Adrenal gland (tissue), 12 donors: ENCODE data around the gene TEAD4. TPM values are rescaled to one million over a fixed set of nuclear protein-coding genes. Genes with fewer than 3 reads are reported as not detected.
A peak's percentile ranks its signal among the peaks of the same experiment; 100 is the strongest.

Experiments
- DNase-seq, 7 donors: peaks; one replicate each; pipeline ENCODE4 v3.0.0-alpha.2; 2019 to 2020
- H3K27ac ChIP-seq, 5 donors: fragments of 200-600 bp; sonication (generic) in 4 of 5; 1 replicate in 3 of 5; 2 replicates in 2 of 5; pipeline versions ENCODE4 v1.5.1 to v1.8.0; 2016 to 2020; ENCODE audit warnings: mild to moderate bottlenecking in 1 of 5
- H3K27me3 ChIP-seq: fragments of 200-600 bp; 2 replicates; pipeline ENCODE4 v1.8.0; 2021
- H3K36me3 ChIP-seq, 2 donors: fragments of 200-600 bp; replicated peaks in 1 of 2; 1 replicate in 1 of 2; 2 replicates in 1 of 2; pipeline versions ENCODE4 v1.5.1 to v1.8.0; 2018 to 2022
- H3K4me1 ChIP-seq, 2 donors: fragments of 200-600 bp; replicated peaks in 1 of 2; 1 replicate in 1 of 2; 2 replicates in 1 of 2; pipeline versions ENCODE4 v1.5.1 to v1.8.0; 2018 to 2021
- H3K4me3 ChIP-seq, 4 donors: fragments of 200-600 bp; sonication (generic) in 3 of 4; one replicate each; pipeline ENCODE4 v1.5.1; 2016 to 2018
- H3K9me3 ChIP-seq, 3 donors: fragments of 200-600 bp; sonication (generic) in 1 of 3; replicated peaks in 1 of 3; 1 replicate in 2 of 3; 2 replicates in 1 of 3; pipeline versions ENCODE4 v1.5.1 to v1.8.0; 2016 to 2021
- CTCF ChIP-seq, 6 experiments: fragments of 450-650 bp in 4 of 6; fragments of 200-600 bp in 2 of 6; sonication (generic) in 1 of 6; IDR thresholded peaks; 1 replicate in 5 of 6; 2 replicates in 1 of 6; pipeline versions ENCODE4 v1.5.1 to v1.8.0; 2016 to 2021; ENCODE audit warnings: antibody characterized with exemption in 6 of 6, mild to moderate bottlenecking in 2 of 6, moderate library complexity in 1 of 6
- POLR2A ChIP-seq, 2 donors: fragments of 450-650 bp; IDR thresholded peaks; one replicate each; pipeline ENCODE4 v1.6.1; 2017; ENCODE audit warnings: antibody characterized with exemption in 2 of 2, mild to moderate bottlenecking in 2 of 2, moderate library complexity in 1 of 2
- WGBS, 4 donors: extraction: QIAGEN DNeasy Blood & Tissue Kit in 2 of 4; methylation state at CpG; one replicate each; pipeline versions ENCODE4 v1.1.5 to v1.1.7; 2013 to 2017; 5-methylcytosine and 5-hydroxymethylcytosine counted together
- intact Hi-C, 2 donors: fragments of 100-400 bp; cut with DNase I; formaldehyde crosslinking; loops; one replicate each; pipeline versions ENCODE4 v1.14.1 to v1.15.0; 2022 to 2023
- polyA plus RNA-seq, 3 donors: library from polyadenylated mRNA; stranded (reverse); fragments of 200-250 nt in 2 of 3; fragments of 350-450 nt in 1 of 3; fragmentation: Illumina TruSeq in 1 of 3; extraction: RNeasy Lipid Tissue Mini Kit (QIAGEN cat#74804) in 1 of 3; gene quantifications; one replicate each; pipeline ENCODE4 v1.2.3, GENCODE V29; 2013 to 2014
- total RNA-seq, 9 donors: library from RNA; depleted of rRNA in 4 of 9; stranded (reverse); fragments of >200 nt in 4 of 9; fragments of 120-200 nt in 1 of 9; fragmentation: NEBNext Ultra II Directional in 1 of 9; extraction: Animal tissue kit (Norgen Biotek cat#: 25700) in 1 of 9; gene quantifications; one replicate each; pipeline versions ENCODE4 v1.1.0 to v1.2.4, GENCODE V29; 2013 to 2023
- donor health status: healthy with polysubstance abuse.
- donor health status: Bipolar disorder and iron deficiency.
- donor health status: DM: yes; HTN: yes; CAD: no.
- donor health status: DM: no; HTN: no; CAD: no.
- donor health status: DM: no; HTN: no; CAD: no.
- donor health status: DM: yes; HTN: yes; CAD: no.

TEAD4 gene
- total and polyA plus RNA-seq, 12 donors, result 1.2 to 16.6 (median 7.6) TPM

- no peak for DNase-seq
- TF ChIP-seq CTCF (IDR thresholded peaks at IDR 0.05), result no peak
- no peak for TF ChIP-seq POLR2A (IDR thresholded peaks at IDR 0.05)
- WGBS, 4 donors, result 92 to 96% (median 95%) methylated on average over 8 of the region's 8 CpGs
These were observed 111.9 kb downstream of the TEAD4 start for GRCh38 chr12:3071107-3071506.

DNA sequence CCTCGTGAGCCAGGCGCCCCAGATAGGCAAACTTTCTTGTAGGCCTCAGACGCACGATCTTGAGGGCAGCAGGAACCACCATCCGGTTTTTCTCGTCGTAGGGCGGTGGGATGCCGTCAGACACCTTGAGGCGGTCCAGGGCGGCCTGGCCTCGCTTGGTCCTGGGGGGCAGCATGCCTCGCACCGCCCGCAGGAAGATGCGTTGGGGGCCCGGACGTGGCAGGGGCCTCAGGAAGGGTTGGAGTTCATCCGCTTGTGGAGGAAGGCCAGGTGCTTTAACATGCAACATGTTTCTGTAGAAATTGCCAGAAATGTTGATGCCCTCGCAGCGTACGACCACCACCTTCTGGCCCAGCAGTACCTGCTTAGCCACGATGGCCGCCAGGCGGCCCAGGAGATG is 112.5 kb downstream of the TEAD4 start:
- no peak for TF ChIP-seq POLR2A (IDR thresholded peaks at IDR 0.05)
- no peak for TF ChIP-seq CTCF (IDR thresholded peaks at IDR 0.05)
- intact Hi-C loops, result loop anchor here (5.0 to 10.0 kb wide), 4 partner anchors 63 to 206 kb away; no protein-coding TSS in a partner anchor
- Histone ChIP-seq H3K27me3 (no peaks in the 10 kb centered on the region), H3K36me3 (no peaks in the 10 kb centered on the region), H3K27ac (no peak overlapping the region), H3K4me1 (peaks cover 5 to 10% of the 10 kb centered on the region in 2 donors), H3K9me3 (no peaks in the 10 kb centered on the region), H3K4me3 (no peak overlapping the region)
- WGBS, 4 donors, result 90 to 95% (median 94%) methylated on average over 24 to 25 of the region's 25 CpGs
- DNase-seq, result no peak

More at GRCh38 chr12:3071107-3071506, 111.9 kb downstream of the TEAD4 start:
- H3K4me1 ChIP-seq, result peaks cover 5 to 10% of the 10 kb centered on the region in 2 donors
- no peak overlapping the region for H3K27ac ChIP-seq
- no peaks in the 10 kb centered on the region for H3K36me3 ChIP-seq
- H3K9me3 ChIP-seq, result no peaks in the 10 kb centered on the region
- no peak overlapping the region for H3K4me3 ChIP-seq
- intact Hi-C loops, result loop anchor here (5.0 to 10.0 kb wide), 4 partner anchors 64 to 206 kb away; no protein-coding TSS in a partner anchor
- no peaks in the 10 kb centered on the region for H3K27me3 ChIP-seq

DNA sequence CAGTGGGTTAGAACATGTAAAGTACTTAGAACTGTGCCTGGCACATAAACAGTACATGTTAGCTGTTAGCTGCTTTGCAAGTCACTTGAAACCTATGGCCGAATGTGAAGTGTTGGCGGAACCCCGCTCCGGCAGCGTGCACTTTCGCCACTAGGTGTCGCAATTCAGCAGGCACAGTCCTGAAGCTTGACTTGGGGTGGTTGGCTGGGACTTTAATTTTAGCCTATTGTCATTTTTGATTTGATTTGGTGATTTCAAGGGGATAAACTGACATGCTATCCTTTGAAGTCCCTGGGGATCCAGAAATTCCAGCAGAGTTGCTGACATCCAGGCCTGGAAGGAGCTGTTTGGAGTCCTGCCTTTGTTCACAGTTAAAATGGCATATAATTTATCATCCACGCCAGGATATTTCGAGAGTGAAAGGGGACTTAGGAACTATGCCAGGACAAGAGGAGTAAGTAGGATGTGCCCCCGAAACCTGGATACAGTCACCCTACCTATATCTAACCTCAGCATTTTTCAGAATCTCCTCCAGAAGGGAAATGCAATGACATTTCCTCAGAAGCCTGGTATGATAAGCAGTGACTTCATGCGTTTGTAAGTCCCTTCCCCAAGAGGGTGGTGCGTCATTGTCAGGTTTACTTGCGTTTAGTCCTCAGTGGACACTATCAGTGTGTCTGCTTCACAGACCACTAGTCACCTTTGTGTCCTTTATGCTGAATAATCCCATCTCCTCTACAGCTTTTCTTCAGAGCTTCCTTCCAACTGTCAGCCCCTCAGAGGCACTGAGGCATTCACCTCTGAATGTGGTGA is 114.4 kb downstream of the TEAD4 start:
- Histone ChIP-seq H3K27me3 (no peaks in the 10 kb centered on the region), H3K27ac (peak overlapping the region in 1 of 5 donors; percentile 17), H3K36me3 (no peaks in the 10 kb centered on the region), H3K9me3 (no peaks in the 10 kb centered on the region), H3K4me3 (no peak overlapping the region), H3K4me1 (peaks cover 5 to 16% of the 10 kb centered on the region in 2 donors)
- TF ChIP-seq POLR2A (IDR thresholded peaks at IDR 0.05), result no peak
- TF ChIP-seq CTCF (IDR thresholded peaks at IDR 0.05), result peak; percentile 93 to 99 (median 96)
- peak; percentile 79 to 95 (median 85) for DNase-seq
- 3 to 8% (median 6%) methylated on average over 9 to 13 of the region's 13 CpGs for WGBS, 4 donors
- intact Hi-C loops, result loop anchor here (5.0 to 10.0 kb wide), 4 partner anchors 61 to 204 kb away; no protein-coding TSS in a partner anchor

DNA sequence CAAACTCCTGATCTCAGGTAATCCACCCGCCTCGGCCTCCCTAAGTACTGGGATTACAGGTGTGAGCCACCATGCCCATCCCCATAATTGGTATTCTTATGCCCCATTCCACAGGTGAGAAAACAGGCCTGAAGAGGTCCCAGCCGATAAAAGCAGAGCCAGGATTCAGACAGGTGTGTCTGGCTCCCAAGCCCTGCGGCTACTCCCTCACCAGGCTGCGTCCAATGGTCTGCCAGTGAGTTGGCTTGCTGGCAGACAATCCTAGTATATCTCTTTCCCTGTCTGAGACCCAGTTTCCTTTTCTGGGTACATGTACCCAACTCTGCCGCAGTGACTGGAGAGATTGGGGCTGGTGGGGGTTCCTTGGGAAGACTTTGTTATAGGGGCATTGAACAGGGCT is 116.1 kb downstream of the TEAD4 start:
- WGBS, 4 donors, result 87 to 98% (median 89%) methylated on average over 6 of the region's 6 CpGs
- no peak for TF ChIP-seq POLR2A (IDR thresholded peaks at IDR 0.05)
- TF ChIP-seq CTCF (IDR thresholded peaks at IDR 0.05), result no peak
- Histone ChIP-seq H3K36me3 (no peaks in the 10 kb centered on the region), H3K4me1 (peaks cover 5 to 17% of the 10 kb centered on the region in 2 donors), H3K9me3 (no peaks in the 10 kb centered on the region), H3K4me3 (no peak overlapping the region), H3K27ac (no peak overlapping the region), H3K27me3 (no peaks in the 10 kb centered on the region)
- intact Hi-C loops, result loop anchor here in 1 of 2 donors (10.0 kb wide), 1 partner anchor 59 kb away; no protein-coding TSS in a partner anchor
- no peak for DNase-seq
